ENCODE results near the gene DNM2.

DNA sequence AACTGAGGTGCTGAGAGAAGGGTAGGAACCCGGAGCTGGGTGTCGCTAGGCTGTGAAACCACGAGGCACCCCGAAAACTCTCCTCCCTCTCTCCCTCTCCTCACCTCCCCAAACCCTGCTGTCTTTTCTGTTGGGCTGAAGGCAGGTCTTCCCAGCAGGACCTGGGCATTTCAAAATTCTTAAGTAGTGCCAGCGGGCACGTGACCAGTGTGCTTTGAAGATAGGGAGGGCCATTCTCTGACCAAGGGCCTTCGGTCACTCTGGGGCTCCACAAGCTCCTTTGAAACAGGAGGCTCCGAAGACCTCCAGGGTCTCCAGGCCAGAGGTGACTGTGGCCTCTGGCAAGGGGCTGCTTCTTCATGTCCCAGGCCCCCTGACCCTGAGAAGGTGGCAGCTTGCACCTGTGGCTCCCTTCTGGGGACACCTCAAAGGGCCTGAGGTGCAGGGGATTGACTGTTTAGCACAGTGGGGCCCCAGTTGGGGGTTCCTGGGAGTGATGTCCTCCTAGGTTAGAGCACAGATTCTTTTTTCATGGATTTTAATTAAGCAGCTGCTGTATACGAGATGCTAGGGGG lies 48.3 kb downstream of the DNM2 start:
- TF ChIP-seq CTCF (IDR thresholded peaks at IDR 0.05; ENCODE audit: low read depth, low read length, poor library complexity, severe bottlenecking): no peak
- TF ChIP-seq EZH2phosphoT487 (IDR thresholded peaks at IDR 0.05; ENCODE audit: borderline replicate concordance, low read length): no peak
